Measurements from ENCODE around the gene AQP11. TPM values are rescaled to one million over a fixed set of nuclear protein-coding genes. Genes with fewer than 3 reads are reported as not detected.

AQP11 gene
- total RNA-seq, 2 experiments from 2014 or later, result not detected

GRCh38 chr11:77609234-77609633 is 19.5 kb downstream of the AQP11 start:
- Histone ChIP-seq H3K4me3 (ENCODE audit: low read length) (no peak overlapping the region), H3K4me1 (ENCODE audit: insufficient read depth, low read length) (no peaks in the 10 kb centered on the region), H3K27ac (ENCODE audit: low read depth in 1 of 2, low read length in 2 of 2) (no peak overlapping the region), H3K27me3 (ENCODE audit: control insufficient read depth in 1 of 2, insufficient read depth in 2 of 2, low read length in 2 of 2) (no peaks in the 10 kb centered on the region), H3K9me3 (ENCODE audit: control insufficient read depth in 1 of 2, insufficient read depth in 1 of 2, low read length in 2 of 2) (no peaks in the 10 kb centered on the region), H3K36me3 (ENCODE audit: insufficient read depth, low read length) (peaks cover 18% of the 10 kb centered on the region)
- H3K4me1 Mint-ChIP-seq (ENCODE audit: low read depth), result no peaks in the 10 kb centered on the region
- H3K36me3 Mint-ChIP-seq (ENCODE audit: low read depth), result peaks cover 64% of the 10 kb centered on the region
- no peak for DNase-seq
- no peaks in the 10 kb centered on the region for H3K27me3 Mint-ChIP-seq
- H3K4me3 Mint-ChIP-seq, result no peak overlapping the region
- no peak for ATAC-seq (ENCODE audit: poor library complexity)
- no peak overlapping the region for H3K27ac Mint-ChIP-seq
- H3K9me3 Mint-ChIP-seq, result no peaks in the 10 kb centered on the region
- intact Hi-C loops (cut with DNase I, micrococcal nuclease), result no loop called here
- ChIA-PET POLR2A (no interaction called here), CTCF (no interaction called here)
- TF ChIP-seq CTCF (IDR thresholded peaks at IDR 0.05), result no peak

GRCh38 chr11:77611921-77612320 is 22.2 kb downstream of the AQP11 start:
- no peaks in the 10 kb centered on the region for H3K27me3 ChIP-seq (ENCODE audit: control insufficient read depth in 1 of 2, insufficient read depth in 2 of 2, low read length in 2 of 2)
- no peaks in the 10 kb centered on the region for H3K9me3 ChIP-seq (ENCODE audit: control insufficient read depth in 1 of 2, insufficient read depth in 1 of 2, low read length in 2 of 2)
- H3K36me3 ChIP-seq (ENCODE audit: insufficient read depth, low read length), result peaks cover 41% of the 10 kb centered on the region
- H3K4me1 ChIP-seq (ENCODE audit: insufficient read depth, low read length), result no peaks in the 10 kb centered on the region
- no peak for ATAC-seq (ENCODE audit: poor library complexity)
- H3K4me3 ChIP-seq (ENCODE audit: low read length), result no peak overlapping the region
- H3K9me3 Mint-ChIP-seq, result no peaks in the 10 kb centered on the region
- no peak overlapping the region for H3K27ac ChIP-seq (ENCODE audit: low read depth in 1 of 2, low read length in 2 of 2)
- no peaks in the 10 kb centered on the region for H3K4me1 Mint-ChIP-seq (ENCODE audit: low read depth)
- H3K4me3 Mint-ChIP-seq, result no peak overlapping the region
- peaks cover 82% of the 10 kb centered on the region for H3K36me3 Mint-ChIP-seq (ENCODE audit: low read depth)
- DNase-seq, result no peak
- H3K27me3 Mint-ChIP-seq, result no peaks in the 10 kb centered on the region
- ChIA-PET POLR2A (no interaction called here), CTCF (interaction anchor here (0.7 kb wide), 1 partner anchor 104 kb away, joined by 5 read pairs; no protein-coding TSS in a partner anchor)
- H3K27ac Mint-ChIP-seq, result no peak overlapping the region
- TF ChIP-seq CTCF (IDR thresholded peaks at IDR 0.05), result no peak
- intact Hi-C loops (cut with DNase I, micrococcal nuclease), result loop anchor here in 1 of 2 experiments (10.0 kb wide), 1 partner anchor 877 kb away; no protein-coding TSS in a partner anchor

- no peak for DNase-seq
- H3K4me1 Mint-ChIP-seq (ENCODE audit: low read depth), result no peaks in the 10 kb centered on the region
- Histone ChIP-seq H3K27me3 (ENCODE audit: control insufficient read depth in 1 of 2, insufficient read depth in 2 of 2, low read length in 2 of 2) (no peaks in the 10 kb centered on the region), H3K36me3 (ENCODE audit: insufficient read depth, low read length) (peaks cover 65% of the 10 kb centered on the region), H3K4me1 (ENCODE audit: insufficient read depth, low read length) (no peaks in the 10 kb centered on the region), H3K27ac (ENCODE audit: low read depth in 1 of 2, low read length in 2 of 2) (no peak overlapping the region), H3K9me3 (ENCODE audit: control insufficient read depth in 1 of 2, insufficient read depth in 1 of 2, low read length in 2 of 2) (no peaks in the 10 kb centered on the region), H3K4me3 (ENCODE audit: low read length) (no peak overlapping the region)
- ATAC-seq (ENCODE audit: poor library complexity), result no peak
- no peak overlapping the region for H3K4me3 Mint-ChIP-seq
- ChIA-PET POLR2A (no interaction called here), CTCF (interaction anchor here (2.6 kb wide), 1 partner anchor 491 kb away, joined by 13 read pairs; no protein-coding TSS in a partner anchor)
- H3K9me3 Mint-ChIP-seq, result no peaks in the 10 kb centered on the region
- intact Hi-C loops (cut with DNase I, micrococcal nuclease), result loop anchor here (2.0 to 10.0 kb wide), 3 partner anchors 491 to 883 kb away; no protein-coding TSS in a partner anchor
- no peaks in the 10 kb centered on the region for H3K27me3 Mint-ChIP-seq
- peaks cover 88% of the 10 kb centered on the region for H3K36me3 Mint-ChIP-seq (ENCODE audit: low read depth)
- no peak for TF ChIP-seq CTCF (IDR thresholded peaks at IDR 0.05)
- H3K27ac Mint-ChIP-seq, result no peak overlapping the region
These were observed 28.1 kb downstream of the AQP11 start for GRCh38 chr11:77617892-77618291.

Data from CD4-positive, alpha-beta T cell (primary cell).